Caco-2 (cell line): ENCODE data around the gene DPP10. TPM values are rescaled to one million over a fixed set of nuclear protein-coding genes. Genes with fewer than 3 reads are reported as not detected.

Experiments used
- BruUV-seq: library from RNA; stranded (reverse); fragments of 400-500 nt; replicated peaks from 2 replicates; lab custom pipeline; 2021; lab: Mats Ljungman, UMichigan
- CTCF ChIA-PET: fragments of 300-600 bp; sonication (Branson Sonifier 250); formaldehyde crosslinking; loops from one replicate; lab custom pipeline; 2022; ENCODE audit warnings: antibody characterized with exemption; lab: Charles Lee
- POLR2A ChIA-PET: fragments of 300-600 bp; sonication (Branson Sonifier 250); formaldehyde crosslinking; loops from one replicate; lab custom pipeline; 2022; ENCODE audit warnings: antibody characterized with exemption; lab: Charles Lee
- DNase-seq, 2 experiments: peaks; one replicate each; pipeline versions ENCODE4 v3.0.0 to v3.0.0-alpha.2; 2020 to 2022
- H3K27me3 ChIP-seq: replicated peaks from 2 replicates; pipeline ENCODE4 v1.6.0; 2011; ENCODE audit warnings: low read length; ENCODE audit not compliant: control insufficient read depth, insufficient read depth
- H3K36me3 ChIP-seq: 2 replicates; pipeline ENCODE4 v1.5.1; 2011; ENCODE audit warnings: low read length; ENCODE audit not compliant: control insufficient read depth, insufficient read depth
- H3K4me1 ChIP-seq: fragments of 250-450 bp; sonication (Bioruptor Pico); 2 replicates; pipeline ENCODE4 v1.5.1; 2020; ENCODE audit warnings: mild to moderate bottlenecking
- H3K4me3 ChIP-seq: 2 replicates; pipeline ENCODE4 v1.5.1; 2011; ENCODE audit warnings: low read depth, mild to moderate bottlenecking, control low read depth, low read length
- H3K9me3 ChIP-seq: fragments of 250-450 bp; sonication (Bioruptor Pico); 2 replicates; pipeline ENCODE4 v1.5.1; 2020; ENCODE audit warnings: mild to moderate bottlenecking, moderate library complexity
- H3K27ac Mint-ChIP-seq: one replicate; pipeline ENCODE4 v1.8.0; 2022; ENCODE audit warnings: mixed read lengths; ENCODE audit not compliant: unreplicated experiment
- H3K27me3 Mint-ChIP-seq: one replicate; pipeline ENCODE4 v1.8.0; 2022; ENCODE audit warnings: mixed read lengths; ENCODE audit not compliant: insufficient read depth, unreplicated experiment
- H3K36me3 Mint-ChIP-seq: one replicate; pipeline ENCODE4 v1.8.0; 2022; ENCODE audit warnings: mild to moderate bottlenecking, mixed read lengths; ENCODE audit not compliant: insufficient read depth, unreplicated experiment
- H3K4me1 Mint-ChIP-seq: one replicate; pipeline ENCODE4 v1.8.0; 2022; ENCODE audit warnings: low read depth, mixed read lengths; ENCODE audit not compliant: unreplicated experiment
- H3K4me3 Mint-ChIP-seq: one replicate; pipeline ENCODE4 v1.8.0; 2022; ENCODE audit warnings: mild to moderate bottlenecking, moderate library complexity, mixed read lengths; ENCODE audit not compliant: unreplicated experiment
- H3K9me3 Mint-ChIP-seq: one replicate; pipeline ENCODE4 v1.8.0; 2022; ENCODE audit warnings: mixed read lengths; ENCODE audit not compliant: unreplicated experiment
- intact Hi-C: fragments of 100-400 bp; cut with micrococcal nuclease; formaldehyde crosslinking; loops from one replicate; pipeline ENCODE4 v1.10.0; 2022; ENCODE audit not compliant: unreplicated experiment
- total RNA-seq: library from RNA; stranded (reverse); gene quantifications from 2 replicates; pipeline ENCODE4 v1.2.3, GENCODE V29; 2022
- TF ChIP-seq, protein P1 (sequence below), 2 experiments: fragments of 200-600 bp in 1 of 2; IDR thresholded peaks; 1 replicate in 1 of 2; 2 replicates in 1 of 2; pipeline versions ENCODE4 v1.5.1 to v1.8.0; 2011 to 2022; ENCODE audit warnings: antibody characterized with exemption in 1 of 2, control low read depth in 1 of 2, inconsistent platforms in 1 of 2, low read depth in 1 of 2, low read length in 1 of 2, mild to moderate bottlenecking in 1 of 2, moderate library complexity in 1 of 2; ENCODE audit not compliant: insufficient read depth in 1 of 2, severe bottlenecking in 1 of 2, unreplicated experiment in 1 of 2

The DPP10 gene
- total RNA-seq, 1 experiment from 2014 or later: not detected

DNA sequence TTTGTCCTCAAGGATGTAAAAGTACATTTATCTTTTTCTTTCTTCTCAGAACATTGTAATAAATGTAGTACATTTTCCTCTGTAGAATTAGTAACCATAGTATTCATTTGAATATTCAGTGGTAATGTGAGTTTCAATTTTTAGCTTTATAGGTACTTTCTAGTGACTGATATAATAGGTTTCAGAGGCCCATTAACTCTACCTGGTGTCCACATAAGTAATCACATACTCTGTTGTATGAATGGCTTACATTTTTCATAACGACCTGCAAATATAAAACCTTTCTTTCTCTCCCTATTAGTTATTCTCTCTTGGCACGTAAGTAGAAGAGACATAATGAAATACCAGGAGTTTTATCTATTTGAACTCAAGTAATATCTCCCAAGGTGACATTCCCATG lies 1017.6 kb downstream of the DPP10 start:
- H3K4me3 Mint-ChIP-seq: no peak overlapping the region
- ChIA-PET POLR2A (no interaction called here), CTCF (no interaction called here)
- H3K9me3 ChIP-seq: no peaks in the 10 kb centered on the region
- no peaks in the 10 kb centered on the region for H3K27me3 ChIP-seq
- H3K36me3 Mint-ChIP-seq: no peaks in the 10 kb centered on the region
- DNase-seq: no peak
- TF ChIP-seq, protein P1, sequence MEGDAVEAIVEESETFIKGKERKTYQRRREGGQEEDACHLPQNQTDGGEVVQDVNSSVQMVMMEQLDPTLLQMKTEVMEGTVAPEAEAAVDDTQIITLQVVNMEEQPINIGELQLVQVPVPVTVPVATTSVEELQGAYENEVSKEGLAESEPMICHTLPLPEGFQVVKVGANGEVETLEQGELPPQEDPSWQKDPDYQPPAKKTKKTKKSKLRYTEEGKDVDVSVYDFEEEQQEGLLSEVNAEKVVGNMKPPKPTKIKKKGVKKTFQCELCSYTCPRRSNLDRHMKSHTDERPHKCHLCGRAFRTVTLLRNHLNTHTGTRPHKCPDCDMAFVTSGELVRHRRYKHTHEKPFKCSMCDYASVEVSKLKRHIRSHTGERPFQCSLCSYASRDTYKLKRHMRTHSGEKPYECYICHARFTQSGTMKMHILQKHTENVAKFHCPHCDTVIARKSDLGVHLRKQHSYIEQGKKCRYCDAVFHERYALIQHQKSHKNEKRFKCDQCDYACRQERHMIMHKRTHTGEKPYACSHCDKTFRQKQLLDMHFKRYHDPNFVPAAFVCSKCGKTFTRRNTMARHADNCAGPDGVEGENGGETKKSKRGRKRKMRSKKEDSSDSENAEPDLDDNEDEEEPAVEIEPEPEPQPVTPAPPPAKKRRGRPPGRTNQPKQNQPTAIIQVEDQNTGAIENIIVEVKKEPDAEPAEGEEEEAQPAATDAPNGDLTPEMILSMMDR (IDR thresholded peaks at IDR 0.05; ENCODE audit: insufficient read depth in 1 of 2, low read depth in 1 of 2, low read length in 1 of 2, severe bottlenecking in 1 of 2, unreplicated experiment in 1 of 2): no peak
- intact Hi-C loops: no loop called here
- no peak overlapping the region for H3K4me3 ChIP-seq
- H3K27me3 Mint-ChIP-seq: no peaks in the 10 kb centered on the region
- BruUV-seq: no TSS peak
- no peaks in the 10 kb centered on the region for H3K4me1 Mint-ChIP-seq
- no peak overlapping the region for H3K27ac Mint-ChIP-seq
- no peaks in the 10 kb centered on the region for H3K9me3 Mint-ChIP-seq
- H3K4me1 ChIP-seq: 0 out of 2 replicates have a peak, but pooled peaks cover 3% of the 10 kb centered on the region
- no peaks in the 10 kb centered on the region for H3K36me3 ChIP-seq

DNA sequence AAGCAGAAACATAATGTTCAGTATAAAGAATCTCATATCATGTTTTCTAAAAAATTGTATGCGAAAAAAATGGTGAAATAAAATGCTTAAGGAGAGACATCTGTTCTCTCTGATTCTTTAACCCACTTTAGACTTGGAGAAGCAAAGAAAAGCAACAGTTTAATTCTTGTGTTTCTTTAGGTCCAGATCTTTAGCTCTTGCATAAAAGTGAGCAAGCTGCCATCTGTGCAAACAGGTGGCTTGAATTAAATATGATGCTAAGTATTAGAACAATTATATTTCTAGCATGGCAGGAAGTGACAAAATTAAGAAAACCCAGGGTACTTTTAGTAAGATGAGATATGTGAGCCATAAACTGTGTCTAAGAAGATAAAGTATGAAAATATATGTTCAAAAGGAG lies 1038.3 kb downstream of the DPP10 start:
- no peaks in the 10 kb centered on the region for H3K36me3 ChIP-seq
- no TSS peak for BruUV-seq
- Mint-ChIP-seq H3K27me3 (no peaks in the 10 kb centered on the region), H3K36me3 (no peaks in the 10 kb centered on the region), H3K4me3 (no peak overlapping the region), H3K9me3 (no peaks in the 10 kb centered on the region), H3K4me1 (no peaks in the 10 kb centered on the region), H3K27ac (no peak overlapping the region)
- TF ChIP-seq, protein P1 (IDR thresholded peaks at IDR 0.05; ENCODE audit: insufficient read depth in 1 of 2, low read depth in 1 of 2, low read length in 1 of 2, severe bottlenecking in 1 of 2, unreplicated experiment in 1 of 2): no peak
- intact Hi-C loops: no loop called here
- ChIA-PET POLR2A (no interaction called here), CTCF (no interaction called here)
- no peaks in the 10 kb centered on the region for H3K9me3 ChIP-seq
- DNase-seq: no peak
- no peaks in the 10 kb centered on the region for H3K27me3 ChIP-seq
- no peak overlapping the region for H3K4me3 ChIP-seq
- H3K4me1 ChIP-seq: no peaks in the 10 kb centered on the region

DNA sequence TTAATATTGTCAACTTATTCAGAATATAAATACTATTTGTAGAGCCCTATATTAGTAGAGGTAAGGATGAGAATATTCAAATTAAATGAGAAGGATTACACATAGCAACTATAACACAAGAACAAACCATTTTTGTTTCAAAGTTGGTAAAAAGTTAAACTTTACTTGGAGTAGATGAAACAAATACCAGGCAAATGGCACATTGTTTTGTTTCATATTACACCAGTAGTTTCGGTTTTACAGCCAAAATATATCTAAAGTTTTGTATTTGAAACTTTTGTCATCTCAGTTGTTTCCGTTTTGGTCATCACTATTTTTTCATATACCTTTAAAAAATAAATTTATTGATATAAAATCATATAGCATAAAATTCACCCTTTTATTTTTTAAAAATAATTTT lies 1039.4 kb downstream of the DPP10 start:
- no peak overlapping the region for H3K4me3 ChIP-seq
- Mint-ChIP-seq H3K27me3 (no peaks in the 10 kb centered on the region), H3K4me1 (no peaks in the 10 kb centered on the region), H3K27ac (no peak overlapping the region), H3K36me3 (no peaks in the 10 kb centered on the region), H3K4me3 (no peak overlapping the region), H3K9me3 (no peaks in the 10 kb centered on the region)
- H3K4me1 ChIP-seq: no peaks in the 10 kb centered on the region
- H3K27me3 ChIP-seq: no peaks in the 10 kb centered on the region
- H3K36me3 ChIP-seq: no peaks in the 10 kb centered on the region
- no peaks in the 10 kb centered on the region for H3K9me3 ChIP-seq
- TF ChIP-seq, protein P1 (IDR thresholded peaks at IDR 0.05; ENCODE audit: insufficient read depth in 1 of 2, low read depth in 1 of 2, low read length in 1 of 2, severe bottlenecking in 1 of 2, unreplicated experiment in 1 of 2): no peak
- ChIA-PET POLR2A (no interaction called here), CTCF (no interaction called here)
- intact Hi-C loops: no loop called here
- no peak for DNase-seq
- no TSS peak for BruUV-seq
